Amniotic epithelial cell (primary cell): Measurements from ENCODE around the gene ERGIC1.
"Not testable (repeated sequence)": the region's sequence is repeated elsewhere in the genome, so short reads cannot be mapped to it uniquely, and the experiment has no call there.

Experiments used
- DNase-seq: peaks from one replicate; pipeline ENCODE4 v3.0.0-alpha.2; 2010; ENCODE audit warnings: low read depth

The ERGIC1 gene, protein sequence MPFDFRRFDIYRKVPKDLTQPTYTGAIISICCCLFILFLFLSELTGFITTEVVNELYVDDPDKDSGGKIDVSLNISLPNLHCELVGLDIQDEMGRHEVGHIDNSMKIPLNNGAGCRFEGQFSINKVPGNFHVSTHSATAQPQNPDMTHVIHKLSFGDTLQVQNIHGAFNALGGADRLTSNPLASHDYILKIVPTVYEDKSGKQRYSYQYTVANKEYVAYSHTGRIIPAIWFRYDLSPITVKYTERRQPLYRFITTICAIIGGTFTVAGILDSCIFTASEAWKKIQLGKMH

GRCh38 chr5:172833686-172834414 lies at the start of gene ERGIC1:
ERGIC1 (plus strand) TSS chr5:172834251; CDS start chr5:172834414, 163 bp downstream.
- DNase-seq: peak; percentile 67

GRCh38 chr5:172785429-172786088 lies 48.5 kb upstream of the ERGIC1 start:
- DNase-seq: no peak

GRCh38 chr5:172786736-172787462 lies 47.2 kb upstream of the ERGIC1 start:
- DNase-seq: no peak

DNA sequence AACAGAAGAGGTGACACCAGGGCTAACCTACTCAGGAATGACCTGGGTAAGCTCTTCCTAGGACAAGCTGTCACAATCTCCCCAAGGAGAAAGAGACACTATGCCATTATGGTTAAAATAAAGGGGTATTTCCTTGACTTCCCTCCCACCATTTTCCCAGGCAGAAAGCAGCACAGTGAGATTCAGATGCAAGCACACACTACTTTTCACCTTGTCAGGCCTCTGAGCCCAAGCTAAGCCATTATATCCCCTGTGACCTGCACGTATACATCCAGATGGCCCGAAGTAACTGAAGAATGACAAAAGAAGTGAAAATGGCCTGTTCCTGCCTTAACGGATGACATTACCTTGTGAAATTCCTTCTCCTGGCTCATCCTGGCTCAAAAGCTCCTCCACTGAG lies 46.5 kb upstream of the ERGIC1 start:
- not testable (repeated sequence) for DNase-seq

GRCh38 chr5:172788771-172789686 lies 45.0 kb upstream of the ERGIC1 start:
- DNase-seq: no peak

GRCh38 chr5:172789687-172790495 lies 44.2 kb upstream of the ERGIC1 start:
- DNase-seq: peak; percentile 82

GRCh38 chr5:172790496-172790889 lies 43.6 kb upstream of the ERGIC1 start:
- DNase-seq: no peak

DNA sequence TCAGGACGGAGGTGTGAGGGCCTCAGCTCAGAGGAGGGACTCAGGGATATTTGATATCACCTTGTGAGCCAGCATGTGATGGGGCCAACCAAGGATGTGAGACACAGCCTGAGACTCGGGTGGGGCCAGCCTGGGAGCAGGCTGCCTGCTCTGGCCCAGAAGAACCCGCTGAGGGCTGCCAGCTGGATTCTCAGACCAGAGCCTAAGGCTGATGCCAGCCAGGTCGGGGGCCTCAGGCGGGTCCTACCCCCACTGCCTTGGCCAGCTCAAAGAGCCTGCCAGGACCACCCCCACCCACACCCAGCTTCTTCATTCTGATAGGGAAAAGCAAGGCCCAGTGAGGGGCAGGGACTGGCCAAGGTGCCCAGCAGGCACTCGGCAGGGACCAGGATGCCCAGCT lies 42.8 kb upstream of the ERGIC1 start:
- no peak for DNase-seq

DNA sequence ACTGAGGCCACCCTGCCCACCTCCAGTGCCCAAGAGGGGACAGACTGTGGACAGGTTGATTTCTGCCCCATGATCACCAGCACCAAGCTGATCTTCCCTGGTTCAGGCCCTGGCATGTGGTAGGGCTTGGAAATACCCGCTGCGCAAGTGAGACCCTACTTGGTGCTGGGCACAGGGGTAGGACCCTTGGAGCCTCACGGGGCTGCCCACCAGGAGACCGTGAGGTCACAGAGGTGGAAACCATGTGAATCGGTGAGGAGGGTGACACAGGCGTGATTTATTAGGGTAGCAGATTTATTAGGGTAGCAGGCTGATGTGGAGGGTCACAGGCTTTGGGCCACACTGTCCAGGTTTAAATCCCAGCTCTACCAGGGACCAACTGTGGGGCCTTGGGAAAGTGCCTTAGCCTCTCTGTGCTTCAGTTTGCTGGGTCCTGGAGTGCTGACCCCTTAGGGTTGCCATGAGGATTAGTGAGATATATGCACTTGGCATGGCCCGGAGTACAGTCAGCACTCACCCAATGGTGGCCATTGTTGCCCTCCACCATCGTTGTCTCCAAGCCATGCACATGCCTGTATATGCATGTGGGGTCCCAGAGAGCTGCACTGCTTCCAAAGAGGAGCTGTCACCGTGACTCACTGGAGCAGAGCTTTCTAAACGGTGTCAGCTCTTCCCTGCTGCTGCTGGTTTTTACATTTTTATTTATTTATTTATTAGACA lies 42.2 kb upstream of the ERGIC1 start:
- no peak for DNase-seq

DNA sequence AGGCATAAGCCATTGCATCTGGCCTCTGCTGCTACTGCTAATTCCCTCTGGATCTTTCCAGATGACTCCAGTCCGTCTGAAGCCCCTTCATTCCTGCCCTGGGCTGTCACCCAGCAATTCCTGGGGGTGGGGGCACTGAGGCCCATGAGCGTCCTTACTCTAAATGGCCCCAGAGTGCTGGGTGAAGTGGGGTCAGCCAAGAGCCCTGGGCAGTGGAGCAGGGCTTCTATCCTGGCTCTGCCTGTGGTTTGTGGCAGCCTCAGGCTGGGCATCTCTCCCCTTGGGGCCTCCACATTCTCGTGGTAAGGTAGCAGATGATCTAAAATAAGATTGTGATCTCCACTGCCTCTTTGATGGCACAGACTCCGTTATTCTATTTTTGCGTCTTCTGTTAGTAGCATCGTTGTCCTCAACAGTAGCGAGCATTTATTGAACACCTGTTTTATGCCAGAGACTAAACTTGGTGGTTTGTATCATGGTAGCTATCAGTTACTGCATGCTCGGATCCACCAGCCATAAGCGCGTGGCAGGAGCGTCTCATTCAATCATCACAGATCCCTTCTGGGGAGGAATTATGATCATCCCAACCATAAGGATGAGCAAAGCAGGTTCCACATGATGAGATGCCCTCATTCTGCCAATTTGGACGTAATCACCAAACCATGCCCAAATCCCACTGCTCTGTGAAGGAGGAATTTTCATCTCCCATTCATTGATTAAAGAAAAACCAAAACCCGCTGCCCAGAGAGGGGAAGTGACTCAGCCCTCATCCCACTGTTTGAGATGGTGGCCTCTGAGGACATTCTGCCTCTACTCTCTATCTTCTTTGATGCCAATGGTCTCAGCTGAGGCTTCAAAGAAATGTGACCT lies 41.1 kb upstream of the ERGIC1 start:
- no peak for DNase-seq

- no peak for DNase-seq
Measured at GRCh38 chr5:172793577-172794488, 40.2 kb upstream of the ERGIC1 start.

- peak; percentile 99 for DNase-seq
Measured at GRCh38 chr5:172795318-172795977, 38.6 kb upstream of the ERGIC1 start.

GRCh38 chr5:172796306-172796705 lies 37.7 kb upstream of the ERGIC1 start:
- DNase-seq: no peak

GRCh38 chr5:172797771-172798191 lies 36.3 kb upstream of the ERGIC1 start:
- no peak for DNase-seq

DNA sequence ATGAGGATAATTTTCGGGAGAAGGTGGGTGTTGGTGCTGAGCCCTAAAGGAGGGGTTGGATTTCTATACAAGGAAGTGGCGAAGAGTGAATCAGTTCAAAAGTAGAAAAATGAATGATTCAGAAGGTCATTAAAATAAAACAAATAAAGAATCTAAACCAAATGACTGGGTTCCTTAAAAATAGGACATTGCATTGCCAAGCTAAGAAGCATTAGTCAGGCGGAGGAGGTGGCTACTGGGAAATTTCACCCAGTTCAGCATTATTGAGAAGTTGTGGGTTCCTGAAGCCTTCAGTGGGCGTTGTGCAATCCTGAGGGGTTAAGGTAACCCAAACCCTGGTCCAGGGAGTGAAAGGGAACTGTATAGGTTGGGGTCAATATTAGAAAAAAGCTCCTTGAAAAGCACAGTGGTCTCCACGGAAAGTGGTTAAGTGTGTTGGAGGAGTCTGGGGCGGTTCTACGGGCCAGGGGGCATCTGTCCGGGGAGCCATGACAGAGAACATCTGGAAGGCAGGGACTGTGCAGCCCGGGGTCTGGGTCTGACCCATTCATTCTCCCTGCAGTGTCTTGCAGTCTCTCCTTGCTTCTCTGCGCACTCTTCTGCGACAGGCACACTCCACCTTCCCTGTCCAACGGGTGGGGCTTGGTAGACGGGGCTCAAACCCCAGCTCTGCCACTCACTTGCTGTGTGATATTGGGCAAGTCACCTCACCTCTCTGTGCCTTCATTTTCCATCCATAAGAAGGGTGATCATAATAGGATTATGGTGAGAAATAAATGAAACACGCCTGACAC lies 35.4 kb upstream of the ERGIC1 start:
- DNase-seq: peak; percentile 87

DNA sequence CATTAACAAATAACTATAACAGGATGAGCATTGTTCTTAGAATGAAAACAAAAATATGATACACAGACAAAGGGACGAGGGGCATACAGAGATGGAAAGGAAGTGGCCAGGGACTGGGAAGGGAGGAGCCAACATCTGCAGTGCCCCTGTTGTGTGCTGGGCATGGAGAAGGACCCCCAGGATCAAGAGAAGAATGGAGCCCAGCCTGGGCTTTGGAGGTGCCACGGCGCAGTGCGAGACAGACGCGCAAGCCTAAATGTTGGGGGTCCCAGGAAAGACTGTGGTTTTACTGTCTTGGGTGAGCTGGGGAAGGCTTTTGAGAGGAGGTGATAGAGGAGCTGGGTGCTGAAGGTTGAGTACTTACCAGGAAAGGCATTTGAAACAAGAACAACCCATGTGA lies 34.6 kb upstream of the ERGIC1 start:
- DNase-seq: no peak
